HepG2 (cell line): ENCODE data around the gene ADCK2.

Experiments
- BCLAF1 ChIP-seq: fragments of 450-650 bp; IDR thresholded peaks from 2 replicates; pipeline ENCODE4 v1.6.1; 2017; ENCODE audit warnings: mild to moderate bottlenecking
- HMGXB4 ChIP-seq, 2 experiments: sonication (generic) in 1 of 2; formaldehyde crosslinking in 1 of 2; IDR thresholded peaks; 2 replicates each; pipeline versions ENCODE4 v1.4.0 to v1.6.1; 2018 to 2020; ENCODE audit warnings: missing genetic modification reagents in 2 of 2, borderline replicate concordance in 1 of 2, low read depth in 1 of 2, mild to moderate bottlenecking in 1 of 2, missing biosample characterization in 1 of 2
- MNT ChIP-seq: fragments of 450-650 bp; IDR thresholded peaks from 2 replicates; pipeline ENCODE4 v1.6.1; 2016
- MXI1 ChIP-seq: IDR thresholded peaks from 3 replicates; pipeline ENCODE4 v1.6.1; 2012; ENCODE audit warnings: low read depth, low read length, inconsistent platforms, borderline replicate concordance
- PHF20 ChIP-seq: sonication (generic); formaldehyde crosslinking; IDR thresholded peaks from 2 replicates; pipeline ENCODE4 v1.5.0; 2020; ENCODE audit warnings: mild to moderate bottlenecking, missing genetic modification reagents
- SYNCRIP ChIP-seq: fragments of 200-400 bp; formaldehyde crosslinking; IDR thresholded peaks from 2 replicates; pipeline ENCODE4 v1.6.1; 2018; ENCODE audit warnings: mild to moderate bottlenecking, low read depth, low read length; ENCODE audit not compliant: insufficient read depth
- ZNF329 ChIP-seq: sonication (generic); formaldehyde crosslinking; IDR thresholded peaks from 2 replicates; pipeline ENCODE4 v1.9.0; 2021; ENCODE audit warnings: low read depth, mild to moderate bottlenecking, missing genetic modification reagents

- no peak for TF ChIP-seq SYNCRIP
- TF ChIP-seq MNT, result no peak
- no peak for TF ChIP-seq ZNF329 (CRISPR knock-in tag)
- no peak for TF ChIP-seq MXI1
- no peak for TF ChIP-seq PHF20 (CRISPR knock-in tag)
- no peak for TF ChIP-seq BCLAF1
- TF ChIP-seq HMGXB4 (CRISPR knock-in tag; IDR thresholded peaks at IDR 0.05; ENCODE audit: borderline replicate concordance in 1 of 2, low read depth in 1 of 2), result no peak
Observed at GRCh38 chr7:140744005-140744404, 71.3 kb downstream of the ADCK2 start.
